ENCODE data around the gene TRIM63. TPM values are rescaled to one million over a fixed set of nuclear protein-coding genes. Genes with fewer than 3 reads are reported as not detected.

Gene TRIM63
- total RNA-seq, 1 donor from 2014 or later = not detected

DNA sequence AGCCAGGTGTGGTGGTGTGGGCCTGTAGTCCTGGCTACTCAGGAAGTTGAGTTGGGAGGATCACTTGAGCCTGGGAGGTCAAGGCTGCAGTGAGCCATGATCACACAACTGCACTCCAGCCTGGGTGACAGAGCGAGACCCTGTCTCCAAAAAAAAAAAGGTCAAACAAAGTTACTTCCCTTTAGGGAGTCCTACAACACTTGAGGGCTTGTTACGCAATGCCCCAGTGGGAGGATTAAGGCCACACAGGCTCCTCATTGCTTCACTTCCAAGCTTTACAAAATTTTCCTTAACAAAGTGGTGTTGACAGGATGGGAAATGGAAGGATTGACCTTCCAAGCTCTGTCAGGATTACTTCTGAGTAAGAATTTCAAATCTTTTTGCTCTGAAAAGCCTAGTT is 52.1 kb downstream of the TRIM63 start:
- peak; percentile 33 for ATAC-seq

DNA sequence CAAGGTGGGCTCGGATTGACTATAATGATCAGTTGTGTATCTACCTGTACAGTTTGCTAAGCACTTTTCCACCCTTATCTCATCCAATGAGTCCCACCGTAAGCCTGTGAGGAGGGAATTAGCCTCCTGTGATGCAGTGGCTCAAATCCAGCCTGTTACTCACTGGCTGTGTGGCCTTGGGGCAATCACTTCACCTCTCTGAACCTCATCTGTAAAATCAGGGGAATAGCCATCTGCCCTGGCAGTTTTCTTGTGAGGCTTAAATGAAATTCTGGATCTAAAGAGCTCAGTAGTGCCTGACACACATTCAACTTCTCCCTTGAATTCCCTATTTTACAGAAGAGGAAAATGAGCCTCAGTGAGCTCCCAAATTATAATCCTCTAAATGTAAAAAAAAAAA is 53.3 kb downstream of the TRIM63 start:
- ATAC-seq = no peak

GRCh38 chr1:26012864-26013263 is 54.6 kb downstream of the TRIM63 start:
- ATAC-seq = no peak

DNA sequence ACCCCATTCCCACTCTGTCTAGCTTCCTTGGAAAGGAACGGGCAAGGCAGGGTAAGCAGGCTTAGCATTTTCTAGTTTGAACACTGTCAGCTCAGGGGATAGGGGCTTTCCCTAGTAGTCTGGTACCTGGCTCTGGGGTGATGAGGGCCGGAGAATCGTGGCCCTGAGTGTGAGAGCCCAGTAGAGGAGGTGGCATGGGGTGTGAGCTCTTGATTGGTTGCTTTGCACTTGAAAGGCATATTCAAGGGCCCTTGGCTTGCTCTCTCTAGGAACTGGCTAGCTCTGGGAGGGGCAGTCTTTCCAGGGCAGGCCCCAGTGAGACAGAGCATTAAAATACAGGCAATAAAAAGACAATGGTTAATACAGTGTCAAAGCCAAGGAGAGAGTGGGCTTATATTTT is 56.6 kb downstream of the TRIM63 start:
- no peak for ATAC-seq

DNA sequence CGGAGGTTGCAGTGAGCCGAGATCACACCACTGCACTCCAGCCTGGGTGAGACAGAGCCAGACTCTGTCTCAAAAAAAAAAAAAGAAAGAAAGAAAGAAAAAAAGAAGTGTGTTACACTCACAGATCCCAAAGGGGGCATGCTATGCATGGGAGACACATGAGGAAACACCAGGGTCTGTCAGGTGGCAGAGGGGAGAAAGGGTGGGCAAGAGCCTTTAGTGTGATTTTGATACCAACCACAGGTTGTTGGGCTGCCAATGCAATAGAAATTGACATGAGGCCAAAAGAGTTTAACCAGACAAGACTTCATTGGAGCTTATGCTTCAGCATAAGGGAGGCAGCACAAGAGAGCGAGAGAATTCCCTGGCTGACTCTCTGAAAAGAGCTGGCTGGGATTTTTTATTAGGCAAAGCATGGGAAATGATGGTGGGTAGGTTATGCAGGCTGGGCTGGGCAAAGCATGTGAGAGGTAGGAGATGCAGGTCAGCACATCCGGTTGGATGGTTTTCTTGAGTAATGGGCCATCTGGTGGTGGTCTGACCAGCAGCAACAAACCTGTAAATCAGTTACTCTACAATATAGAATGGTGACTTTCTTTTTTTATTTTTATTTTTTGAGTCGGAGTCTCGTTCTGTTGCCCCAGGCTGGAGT is 57.5 kb downstream of the TRIM63 start:
- no peak for ATAC-seq

DNA sequence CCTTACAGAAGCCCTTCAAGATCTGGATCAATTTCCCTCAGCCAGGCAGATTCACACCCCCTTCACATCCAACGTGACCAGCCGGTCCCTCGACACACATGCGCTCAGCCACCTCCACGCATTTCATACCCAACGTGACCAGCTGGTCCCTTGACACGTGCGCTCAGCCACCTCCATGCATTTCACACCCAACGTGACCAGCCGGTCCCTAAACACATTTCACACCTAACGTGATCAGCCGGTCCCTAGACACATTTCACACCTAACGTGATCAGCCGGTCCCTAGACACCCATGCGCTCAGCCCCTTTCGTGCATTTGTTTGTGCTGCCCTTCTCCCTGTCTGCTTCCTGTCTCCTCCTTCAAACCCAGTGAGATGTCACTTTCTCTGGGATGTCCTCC is 60.7 kb downstream of the TRIM63 start:
- no peak for ATAC-seq

- ATAC-seq = no peak
Observed at GRCh38 chr1:26005434-26006105, 61.9 kb downstream of the TRIM63 start.

DNA sequence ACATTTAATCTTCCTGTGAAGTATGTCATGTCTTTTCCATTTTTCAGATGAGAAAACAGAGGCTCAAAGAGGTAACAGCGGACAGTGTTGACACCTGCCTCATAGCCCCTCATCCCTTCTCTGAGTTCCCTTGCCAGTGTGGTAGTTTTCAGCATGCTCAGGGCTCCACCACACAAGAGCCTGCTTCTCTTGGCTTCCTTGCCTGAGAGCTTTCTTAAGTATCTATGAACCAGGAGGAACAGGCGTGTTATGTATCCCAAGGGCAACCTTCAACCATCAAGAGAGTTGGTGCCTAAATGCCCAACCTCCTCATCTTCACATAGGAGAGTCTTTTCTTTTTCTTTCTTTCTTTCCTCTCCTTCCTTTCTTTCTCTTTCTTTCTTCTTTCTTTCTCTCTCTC is 63.7 kb downstream of the TRIM63 start:
- ATAC-seq = no peak

GRCh38 chr1:26003262-26003661 is 64.2 kb downstream of the TRIM63 start:
- no peak for ATAC-seq

Other genes with a start within 250 kb of the TRIM63 start
- 20.6 TPM for gene MTFR1L, start 247.7 kb downstream of the TRIM63 start, total RNA-seq
- 3.3 TPM for gene AUNIP, start 208.2 kb downstream of the TRIM63 start, total RNA-seq
- gene PAQR7, start 191.9 kb downstream of the TRIM63 start, total RNA-seq = 11.1 TPM
- gene STMN1, start 161.2 kb downstream of the TRIM63 start, total RNA-seq = 110 TPM
- gene PAFAH2, start 69.6 kb downstream of the TRIM63 start, total RNA-seq = 9.0 TPM
- gene EXTL1, start 45.9 kb downstream of the TRIM63 start, total RNA-seq = not detected
- not detected for gene SLC30A2, start 21.5 kb downstream of the TRIM63 start, total RNA-seq
- gene PDIK1L, start 44.2 kb upstream of the TRIM63 start, total RNA-seq = 8.2 TPM
- 0.68 TPM for gene FAM110D, start 91.4 kb upstream of the TRIM63 start, total RNA-seq
- gene C1orf232, start 101.3 kb upstream of the TRIM63 start, total RNA-seq = not detected
- 37.9 TPM for gene ZNF593, start 102.3 kb upstream of the TRIM63 start, total RNA-seq
- gene ZNF593OS, start 104.2 kb upstream of the TRIM63 start, total RNA-seq = 0.16 TPM
- gene CNKSR1, start 109.9 kb upstream of the TRIM63 start, total RNA-seq = 19.7 TPM
- not detected for gene CATSPER4, start 123.0 kb upstream of the TRIM63 start, total RNA-seq
- 8.7 TPM for gene CEP85, start 166.6 kb upstream of the TRIM63 start, total RNA-seq
- 242 TPM for gene SH3BGRL3, start 212.5 kb upstream of the TRIM63 start, total RNA-seq
- gene UBXN11, start 239.0 kb upstream of the TRIM63 start, total RNA-seq = 7.2 TPM